Activated T-cell treated with anti-CD3 and anti-CD28 coated beads for 24 hours (primary cell): ENCODE results near the gene ERBB2.
"Not testable (repeated sequence)": the region's sequence is repeated elsewhere in the genome, so short reads cannot be mapped to it uniquely, and the experiment has no call there.

ENCODE experiments used
- DNase-seq: peaks from one replicate; pipeline ENCODE4 v3.0.0-alpha.2; 2020; ENCODE audit warnings: low read depth

The ERBB2 gene

DNA sequence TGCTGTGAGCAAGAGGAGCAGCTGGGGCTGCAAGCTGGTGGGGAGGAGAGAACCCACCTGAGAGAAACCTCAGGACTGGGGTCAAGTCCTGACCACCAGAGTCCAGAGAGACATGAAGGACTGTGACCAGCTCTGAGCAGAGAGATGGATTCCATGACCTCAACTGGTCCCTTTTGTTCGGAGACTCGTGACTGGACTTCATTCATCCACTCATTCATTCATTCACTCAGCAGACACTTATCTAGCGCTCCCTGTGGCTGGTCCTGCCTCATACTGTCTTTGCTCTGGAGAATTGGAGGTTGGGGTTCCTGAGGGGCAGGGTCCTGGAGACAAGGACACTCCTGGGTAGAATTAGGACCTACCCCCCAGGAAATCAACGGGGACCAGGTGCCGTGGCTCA lies 4.0 kb downstream of the ERBB2 start:
- DNase-seq = no peak

GRCh38 chr17:39704821-39705551 lies 5.1 kb downstream of the ERBB2 start:
- DNase-seq = no peak

GRCh38 chr17:39705786-39706348 lies 6.0 kb downstream of the ERBB2 start:
- DNase-seq = no peak

DNA sequence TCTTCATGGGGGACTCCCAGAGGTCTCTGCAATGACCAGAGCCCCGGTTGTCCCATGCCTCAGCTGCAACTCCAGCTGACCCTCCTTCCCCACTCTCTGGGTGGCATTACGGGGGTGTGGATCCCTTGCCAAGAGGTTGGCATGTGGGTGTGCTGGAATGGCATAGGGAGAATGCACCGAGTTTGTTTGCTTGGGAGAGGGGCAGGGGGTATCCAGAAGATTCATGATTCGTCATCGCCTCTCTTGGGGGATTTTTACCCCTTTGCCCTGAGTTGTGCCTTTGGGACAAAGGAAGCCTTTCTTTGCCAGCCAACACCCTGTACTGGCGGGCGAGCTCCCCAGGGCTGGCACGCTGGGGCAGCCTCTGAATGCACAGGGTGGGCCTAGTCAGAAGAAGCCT lies 6.5 kb downstream of the ERBB2 start:
- DNase-seq = no peak

DNA sequence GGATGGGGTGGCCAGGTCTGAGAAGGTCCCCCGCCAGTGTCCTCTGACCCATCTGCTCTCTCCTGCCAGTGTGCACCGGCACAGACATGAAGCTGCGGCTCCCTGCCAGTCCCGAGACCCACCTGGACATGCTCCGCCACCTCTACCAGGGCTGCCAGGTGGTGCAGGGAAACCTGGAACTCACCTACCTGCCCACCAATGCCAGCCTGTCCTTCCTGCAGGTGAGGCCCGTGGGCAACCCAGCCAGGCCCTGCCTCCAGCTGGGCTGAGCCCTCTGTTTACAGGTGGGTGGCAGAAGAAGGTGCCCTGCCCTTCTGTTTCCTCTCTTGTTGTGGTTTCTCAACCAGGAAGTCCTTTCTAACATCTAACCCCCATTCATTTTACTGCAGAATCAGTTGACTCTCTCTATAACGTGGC lies 7.1 kb downstream of the ERBB2 start:
- DNase-seq = no peak

DNA sequence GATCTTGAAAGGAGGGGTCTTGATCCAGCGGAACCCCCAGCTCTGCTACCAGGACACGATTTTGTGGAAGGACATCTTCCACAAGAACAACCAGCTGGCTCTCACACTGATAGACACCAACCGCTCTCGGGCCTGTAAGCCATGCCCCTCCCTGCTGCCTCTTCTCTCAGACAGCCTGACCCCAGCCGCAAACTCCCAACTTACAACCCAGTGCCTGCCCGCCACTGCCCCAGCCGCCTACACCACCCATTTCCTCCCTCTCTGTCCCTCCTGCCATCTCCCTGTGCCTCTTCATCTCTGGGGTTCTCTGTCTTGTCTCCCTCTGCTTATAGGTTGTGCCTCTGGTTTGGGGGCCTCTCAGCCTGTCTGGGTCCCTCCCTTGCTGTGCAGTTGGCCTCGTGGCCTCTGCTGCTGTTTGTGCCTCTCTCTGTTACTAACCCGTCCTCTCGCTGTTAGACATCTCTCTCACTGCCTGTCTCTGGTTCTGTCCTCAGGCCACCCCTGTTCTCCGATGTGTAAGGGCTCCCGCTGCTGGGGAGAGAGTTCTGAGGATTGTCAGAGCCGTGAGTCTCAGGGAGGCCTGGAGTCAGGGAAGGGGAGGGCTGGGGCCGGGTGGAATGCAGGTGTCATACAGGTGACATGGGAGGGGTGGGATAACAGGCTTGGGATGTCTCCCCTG lies 9.6 kb downstream of the ERBB2 start:
- DNase-seq = no peak

GRCh38 chr17:39709998-39710964 lies 10.4 kb downstream of the ERBB2 start:
- no peak for DNase-seq

GRCh38 chr17:39711071-39711470 lies 11.2 kb downstream of the ERBB2 start:
- DNase-seq = not testable (repeated sequence)

- no peak for DNase-seq
Measured at GRCh38 chr17:39711851-39712250, 12.0 kb downstream of the ERBB2 start.

DNA sequence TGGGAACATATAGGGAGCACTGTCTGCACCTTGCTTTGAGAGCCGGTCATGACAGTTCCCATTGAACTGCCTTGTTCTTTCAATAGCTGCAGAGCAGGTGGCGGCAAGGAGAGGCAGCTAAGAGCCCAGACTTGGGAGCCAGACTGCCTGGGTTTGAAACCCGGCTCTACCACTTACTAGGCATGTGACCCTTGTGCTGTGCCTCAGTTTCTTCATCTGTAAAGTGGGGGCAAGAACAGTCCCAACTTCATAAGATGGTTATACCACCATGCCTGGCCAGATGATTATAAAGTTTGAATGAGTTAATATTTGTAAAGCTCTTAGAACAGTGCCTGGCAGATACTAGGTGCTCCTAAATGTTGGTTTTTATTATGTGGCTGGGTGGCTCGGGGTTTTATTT lies 14.4 kb downstream of the ERBB2 start:
- DNase-seq = no peak

DNA sequence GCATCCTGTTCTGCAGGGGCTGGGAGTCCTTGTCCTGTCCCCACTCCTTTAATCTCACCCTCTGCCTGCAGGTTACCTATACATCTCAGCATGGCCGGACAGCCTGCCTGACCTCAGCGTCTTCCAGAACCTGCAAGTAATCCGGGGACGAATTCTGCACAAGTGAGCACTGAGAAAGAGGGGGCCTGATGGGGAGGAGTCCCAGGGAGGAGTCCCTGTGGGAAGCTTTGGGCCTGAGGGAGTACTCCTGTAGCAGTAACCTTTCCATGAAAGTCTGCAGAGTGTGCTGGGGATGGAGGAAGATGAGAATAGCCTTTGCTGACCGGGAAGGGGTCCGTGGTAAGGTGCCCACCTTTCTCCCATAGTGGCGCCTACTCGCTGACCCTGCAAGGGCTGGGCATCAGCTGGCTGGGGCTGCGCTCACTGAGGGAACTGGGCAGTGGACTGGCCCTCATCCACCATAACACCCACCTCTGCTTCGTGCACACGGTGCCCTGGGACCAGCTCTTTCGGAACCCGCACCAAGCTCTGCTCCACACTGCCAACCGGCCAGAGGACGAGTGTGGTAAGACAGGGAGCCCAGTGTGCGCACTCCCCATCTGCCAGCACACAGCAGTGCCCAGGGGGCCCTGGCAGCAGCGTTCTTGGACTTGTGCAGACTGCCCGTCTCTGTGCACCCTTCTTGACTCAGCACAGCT lies 15.7 kb downstream of the ERBB2 start:
- no peak for DNase-seq

DNA sequence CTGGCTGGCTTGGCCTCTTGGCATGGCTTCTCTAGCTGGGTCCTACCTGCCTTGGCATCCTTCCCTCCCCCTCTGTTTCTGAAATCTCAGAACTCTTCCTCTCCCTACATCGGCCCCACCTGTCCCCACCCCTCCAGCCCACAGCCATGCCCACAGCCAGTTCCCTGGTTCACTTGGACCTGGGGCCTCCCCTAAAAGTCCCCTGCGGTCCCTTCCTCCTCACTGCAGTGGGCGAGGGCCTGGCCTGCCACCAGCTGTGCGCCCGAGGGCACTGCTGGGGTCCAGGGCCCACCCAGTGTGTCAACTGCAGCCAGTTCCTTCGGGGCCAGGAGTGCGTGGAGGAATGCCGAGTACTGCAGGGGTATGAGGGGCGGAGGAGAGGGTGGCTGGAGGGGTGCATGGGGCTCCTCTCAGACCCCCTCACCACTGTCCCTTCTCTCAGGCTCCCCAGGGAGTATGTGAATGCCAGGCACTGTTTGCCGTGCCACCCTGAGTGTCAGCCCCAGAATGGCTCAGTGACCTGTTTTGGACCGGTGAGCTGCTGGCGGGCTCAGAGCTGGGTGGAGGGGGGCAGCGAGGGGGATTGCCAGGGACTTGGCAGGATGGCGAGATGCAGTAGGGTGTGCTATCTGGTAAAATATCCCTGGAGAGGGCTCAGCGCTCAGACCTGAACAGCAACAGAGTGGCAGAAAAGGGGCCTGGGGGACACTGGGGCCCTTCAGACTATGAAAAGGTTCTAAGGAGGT lies 16.4 kb downstream of the ERBB2 start:
- DNase-seq = no peak

- no peak for DNase-seq
Measured at GRCh38 chr17:39716879-39717536, 17.1 kb downstream of the ERBB2 start.

- no peak for DNase-seq
Measured at GRCh38 chr17:39717660-39718059, 17.8 kb downstream of the ERBB2 start.

GRCh38 chr17:39719563-39720355 lies 19.9 kb downstream of the ERBB2 start:
- DNase-seq = no peak

DNA sequence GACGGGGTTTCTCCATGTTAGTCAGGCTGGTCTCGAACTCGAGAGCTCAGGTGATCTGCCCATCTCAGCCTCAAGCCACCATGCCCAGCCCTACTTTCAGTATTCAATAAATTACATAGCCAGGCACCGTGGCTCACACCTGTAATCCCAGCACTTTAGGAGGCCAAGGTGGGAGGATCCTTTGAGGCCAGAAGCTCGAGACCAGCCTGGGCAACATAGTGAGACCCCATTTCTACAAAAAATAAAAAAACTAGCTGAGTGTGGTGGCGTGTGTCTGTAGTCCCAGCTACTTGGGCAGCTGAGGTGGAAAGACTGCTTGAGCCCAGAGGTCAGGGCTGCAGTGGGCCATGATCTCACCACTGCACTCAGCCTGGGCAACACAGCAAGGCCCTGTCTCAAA lies 22.2 kb downstream of the ERBB2 start:
- no peak for DNase-seq

GRCh38 chr17:39722965-39723848 lies 23.3 kb downstream of the ERBB2 start:
- DNase-seq = no peak

DNA sequence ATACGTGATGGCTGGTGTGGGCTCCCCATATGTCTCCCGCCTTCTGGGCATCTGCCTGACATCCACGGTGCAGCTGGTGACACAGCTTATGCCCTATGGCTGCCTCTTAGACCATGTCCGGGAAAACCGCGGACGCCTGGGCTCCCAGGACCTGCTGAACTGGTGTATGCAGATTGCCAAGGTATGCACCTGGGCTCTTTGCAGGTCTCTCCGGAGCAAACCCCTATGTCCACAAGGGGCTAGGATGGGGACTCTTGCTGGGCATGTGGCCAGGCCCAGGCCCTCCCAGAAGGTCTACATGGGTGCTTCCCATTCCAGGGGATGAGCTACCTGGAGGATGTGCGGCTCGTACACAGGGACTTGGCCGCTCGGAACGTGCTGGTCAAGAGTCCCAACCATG lies 24.9 kb downstream of the ERBB2 start:
- no peak for DNase-seq

- DNase-seq = not testable (repeated sequence)
Measured at GRCh38 chr17:39725923-39726322, 26.1 kb downstream of the ERBB2 start.
